B cell (primary cell): ENCODE measurements around the gene AKR1A1. TPM values are rescaled to one million over a fixed set of nuclear protein-coding genes. Genes with fewer than 3 reads are reported as not detected.

ENCODE experiments used
- polyA plus RNA-seq: library from polyadenylated mRNA; depleted of rRNA; stranded (reverse); fragments of >200 nt; gene quantifications from 2 replicates; pipeline ENCODE4 v1.2.3, GENCODE V29; 2012
- small RNA-seq: library from RNA; depleted of rRNA; stranded (forward); fragments of <200 nt; gene quantifications from one replicate; pipeline ENCODE3, GENCODE V24; 2012; ENCODE audit warnings: low replicate concordance, low read depth; ENCODE audit not compliant: insufficient read length
- total RNA-seq, 2 donors: library from RNA; stranded (reverse); fragments of 120-200 nt in 1 of 2; gene quantifications; 1 replicate in 1 of 2; 2 replicates in 1 of 2; pipeline versions ENCODE4 v1.2.3 to v1.2.4, GENCODE V29; 2013 to 2022

AKR1A1 gene
- total and polyA plus RNA-seq, 2 donors (not counting 1 experiment from before 2014, with no cell fraction given) = 145 to 163 TPM

Small RNA genes lying within 50 kb of the gene (small RNA-seq; reads per million reads assigned to genes)
- gene AL355480.1 (not detected), gene AL355480.2 (not detected), gene AL355480.3 (not detected), gene AL355480.4 (not detected)

Other genes with a start within 250 kb of the AKR1A1 start
- gene HPDL, start 223.9 kb upstream of the AKR1A1 start, total RNA-seq = 0.79 and 0.85 TPM in 2 replicates
- 0.63 and 0.67 TPM in 2 replicates for gene HPDL, start 223.9 kb upstream of the AKR1A1 start, polyA plus RNA-seq
- 21.9 and 24.7 TPM in 2 replicates for gene TOE1, start 210.7 kb upstream of the AKR1A1 start, total RNA-seq
- 28.6 and 55.8 TPM in 2 replicates for gene TOE1, start 210.7 kb upstream of the AKR1A1 start, polyA plus RNA-seq
- 68.1 and 68.5 TPM in 2 replicates for gene MUTYH, start 210.4 kb upstream of the AKR1A1 start, total RNA-seq
- gene MUTYH, start 210.4 kb upstream of the AKR1A1 start, polyA plus RNA-seq = 59.6 and 65.0 TPM in 2 replicates
- 26.2 and 27.0 TPM in 2 replicates for gene TESK2, start 59.7 kb upstream of the AKR1A1 start, total RNA-seq
- gene TESK2, start 59.7 kb upstream of the AKR1A1 start, polyA plus RNA-seq = 21.7 and 23.9 TPM in 2 replicates
- 2.2 and 2.3 TPM in 2 replicates for gene CCDC163, start 50.8 kb upstream of the AKR1A1 start, total RNA-seq
- gene CCDC163, start 50.8 kb upstream of the AKR1A1 start, polyA plus RNA-seq = 1.5 and 22.5 TPM in 2 replicates
- 2.8 and 3.6 TPM in 2 replicates for gene MMACHC, start 50.5 kb upstream of the AKR1A1 start, total RNA-seq
- 0.46 and 1.3 TPM in 2 replicates for gene MMACHC, start 50.5 kb upstream of the AKR1A1 start, polyA plus RNA-seq
- 96.5 and 104 TPM in 2 replicates for gene PRDX1, start 28.9 kb upstream of the AKR1A1 start, total RNA-seq
- 51.3 and 56.4 TPM in 2 replicates for gene PRDX1, start 28.9 kb upstream of the AKR1A1 start, polyA plus RNA-seq
- gene NASP, start 33.2 kb downstream of the AKR1A1 start, total RNA-seq = 151 and 164 TPM in 2 replicates
- 61.0 and 99.5 TPM in 2 replicates for gene NASP, start 33.2 kb downstream of the AKR1A1 start, polyA plus RNA-seq
- gene CCDC17, start 73.2 kb downstream of the AKR1A1 start, total RNA-seq = 8.2 and 9.1 TPM in 2 replicates
- gene CCDC17, start 73.2 kb downstream of the AKR1A1 start, polyA plus RNA-seq = 2.5 and 2.9 TPM in 2 replicates
- gene GPBP1L1, start 135.7 kb downstream of the AKR1A1 start, total RNA-seq = 137 and 167 TPM in 2 replicates
- gene GPBP1L1, start 135.7 kb downstream of the AKR1A1 start, polyA plus RNA-seq = 75.5 and 90.5 TPM in 2 replicates
- 21.8 and 24.6 TPM in 2 replicates for gene TMEM69, start 137.4 kb downstream of the AKR1A1 start, total RNA-seq
- 19.2 and 34.2 TPM in 2 replicates for gene TMEM69, start 137.4 kb downstream of the AKR1A1 start, polyA plus RNA-seq
- 12.1 and 12.7 TPM in 2 replicates for gene IPP, start 199.8 kb downstream of the AKR1A1 start, total RNA-seq
- gene IPP, start 199.8 kb downstream of the AKR1A1 start, polyA plus RNA-seq = 2.3 and 2.8 TPM in 2 replicates